GM21423 (cell line): ENCODE results near the gene UBE2O.

Source experiments
- ATAC-seq: cut with Tn5 transposase; IDR thresholded peaks from one replicate; pipeline ENCODE4 v1.9.1; 2021; ENCODE audit warnings: mild to moderate bottlenecking, moderate library complexity; ENCODE audit not compliant: unreplicated experiment

UBE2O gene

DNA sequence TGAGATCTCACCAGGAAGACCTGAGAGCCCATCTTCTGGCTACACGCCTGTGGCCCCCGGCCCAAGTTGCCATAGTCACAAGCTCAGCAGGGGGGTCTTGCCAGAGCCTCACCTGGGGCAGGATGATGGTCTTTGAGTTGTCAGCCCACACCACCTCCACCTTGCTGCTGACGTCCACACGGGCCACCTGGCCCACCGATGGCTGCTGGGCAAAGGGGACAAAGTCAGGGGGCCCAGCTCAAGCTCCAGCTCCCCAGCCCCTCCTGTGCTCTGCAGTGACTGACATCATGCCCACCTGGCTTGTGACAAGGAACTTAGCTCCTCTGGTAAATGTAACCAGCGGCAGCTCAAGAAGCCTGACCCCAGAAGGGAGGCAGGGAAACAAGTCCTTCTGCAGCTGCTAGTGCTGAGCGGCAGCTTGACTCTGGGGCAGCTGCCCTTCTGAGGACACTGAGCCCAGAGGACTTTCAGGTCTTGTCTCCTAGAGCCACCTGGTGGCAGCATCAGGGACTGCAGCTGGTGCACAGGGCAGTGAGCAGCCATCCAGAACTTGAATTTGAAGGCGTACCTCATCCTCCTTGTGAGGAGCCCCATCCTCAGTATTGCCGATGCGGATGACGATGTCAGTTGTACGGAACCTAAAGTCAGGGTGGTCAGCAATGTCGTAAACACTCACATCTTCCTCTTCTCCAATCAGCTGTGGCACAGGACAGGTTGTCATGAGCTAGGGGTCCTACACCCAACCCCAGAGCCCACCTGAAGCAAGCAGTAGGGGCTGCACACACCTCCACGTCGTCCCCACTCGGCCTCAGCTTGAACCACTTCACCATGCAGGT, 55.0 kb downstream of the UBE2O start:
- no peak for ATAC-seq

DNA sequence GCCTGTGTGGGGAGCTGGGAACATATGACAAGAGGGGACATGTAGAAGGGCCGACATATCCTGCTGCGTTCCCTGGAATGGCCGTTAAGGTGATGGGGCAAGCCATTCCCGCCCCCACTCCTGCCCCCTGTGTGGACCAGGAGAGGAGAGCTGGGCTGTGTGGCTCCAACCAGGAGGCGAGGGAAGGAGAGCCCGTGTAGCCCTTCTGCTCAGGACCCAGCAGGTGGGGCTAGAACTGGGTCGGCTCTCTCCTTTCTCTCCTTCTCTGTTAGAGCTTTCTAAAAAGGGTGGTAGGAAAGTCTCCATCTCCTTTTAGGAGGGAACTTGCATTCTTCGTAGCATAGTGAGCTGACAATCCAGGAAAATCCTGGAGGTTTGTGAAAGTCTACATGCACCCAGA, 55.8 kb downstream of the UBE2O start:
- no peak for ATAC-seq

DNA sequence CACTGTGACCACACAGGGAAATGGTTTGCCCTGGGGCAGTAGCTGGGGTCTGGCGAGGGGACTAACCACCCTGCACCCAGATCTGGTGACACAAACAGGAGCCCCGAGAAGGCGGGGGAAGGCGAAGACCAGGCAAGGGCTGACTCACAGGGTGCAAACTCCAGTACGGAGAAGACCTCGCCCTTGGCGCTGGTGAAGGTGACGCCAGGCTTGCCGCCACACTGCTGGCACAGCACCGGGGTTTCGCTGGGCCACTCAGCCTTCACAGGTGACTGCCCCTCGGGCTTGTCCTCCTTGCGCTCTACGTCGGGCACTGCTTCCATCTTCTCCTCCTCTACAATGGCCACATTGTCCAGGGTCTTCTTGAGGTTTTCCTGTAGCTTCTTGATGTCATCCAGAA, 57.0 kb downstream of the UBE2O start:
- ATAC-seq: no peak

DNA sequence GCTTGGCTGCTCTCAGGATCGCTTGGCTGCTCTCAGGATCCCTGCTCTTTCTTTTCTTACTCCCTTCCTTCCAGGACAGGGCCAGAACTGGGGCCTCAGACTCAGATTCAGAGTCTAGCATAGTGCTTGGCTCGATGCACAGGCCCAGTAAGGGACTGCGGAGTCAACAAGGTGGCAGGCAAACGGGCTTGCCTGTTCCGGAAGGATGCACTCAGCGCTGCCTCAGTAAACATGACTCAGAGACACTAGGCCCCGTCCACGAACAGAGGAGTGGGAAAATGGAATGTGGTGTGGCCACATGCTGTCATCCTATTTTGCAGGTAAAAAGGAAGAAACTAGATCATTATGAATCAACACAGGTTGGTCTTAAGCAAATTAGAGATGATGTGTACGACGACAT, 58.8 kb downstream of the UBE2O start:
- ATAC-seq: no peak

DNA sequence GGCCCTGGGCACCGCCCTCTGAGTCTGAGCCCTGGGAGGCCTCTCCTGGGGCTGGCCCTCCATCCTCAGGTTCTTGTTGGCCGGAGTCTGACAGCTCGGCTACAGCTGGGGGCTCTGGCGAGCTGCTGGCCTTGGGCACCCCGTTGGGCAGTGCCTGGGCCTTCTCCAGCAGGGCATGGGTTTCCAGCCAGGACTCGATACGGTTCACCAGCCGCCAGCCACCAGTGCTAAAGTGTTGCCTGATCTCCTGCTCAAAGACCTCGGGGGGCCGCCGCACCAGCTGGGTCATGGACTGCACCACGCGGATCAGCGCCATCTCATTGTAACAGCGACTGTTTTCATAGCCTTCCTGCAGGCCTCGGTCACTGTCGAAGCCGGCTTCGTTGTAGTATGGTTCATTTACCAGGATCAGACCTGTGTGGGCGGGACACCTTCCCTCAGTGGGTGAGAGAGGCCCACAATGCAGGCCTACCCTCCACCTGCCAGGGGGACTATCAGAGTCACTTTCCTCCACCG, 61.7 kb downstream of the UBE2O start:
- no peak for ATAC-seq

GRCh38 chr17:76390003-76390421, 62.9 kb downstream of the UBE2O start:
- ATAC-seq: no peak

- ATAC-seq: no peak
Measured at GRCh38 chr17:76388966-76389888, 63.7 kb downstream of the UBE2O start.

GRCh38 chr17:76386966-76387765, 65.8 kb downstream of the UBE2O start:
- no peak for ATAC-seq

DNA sequence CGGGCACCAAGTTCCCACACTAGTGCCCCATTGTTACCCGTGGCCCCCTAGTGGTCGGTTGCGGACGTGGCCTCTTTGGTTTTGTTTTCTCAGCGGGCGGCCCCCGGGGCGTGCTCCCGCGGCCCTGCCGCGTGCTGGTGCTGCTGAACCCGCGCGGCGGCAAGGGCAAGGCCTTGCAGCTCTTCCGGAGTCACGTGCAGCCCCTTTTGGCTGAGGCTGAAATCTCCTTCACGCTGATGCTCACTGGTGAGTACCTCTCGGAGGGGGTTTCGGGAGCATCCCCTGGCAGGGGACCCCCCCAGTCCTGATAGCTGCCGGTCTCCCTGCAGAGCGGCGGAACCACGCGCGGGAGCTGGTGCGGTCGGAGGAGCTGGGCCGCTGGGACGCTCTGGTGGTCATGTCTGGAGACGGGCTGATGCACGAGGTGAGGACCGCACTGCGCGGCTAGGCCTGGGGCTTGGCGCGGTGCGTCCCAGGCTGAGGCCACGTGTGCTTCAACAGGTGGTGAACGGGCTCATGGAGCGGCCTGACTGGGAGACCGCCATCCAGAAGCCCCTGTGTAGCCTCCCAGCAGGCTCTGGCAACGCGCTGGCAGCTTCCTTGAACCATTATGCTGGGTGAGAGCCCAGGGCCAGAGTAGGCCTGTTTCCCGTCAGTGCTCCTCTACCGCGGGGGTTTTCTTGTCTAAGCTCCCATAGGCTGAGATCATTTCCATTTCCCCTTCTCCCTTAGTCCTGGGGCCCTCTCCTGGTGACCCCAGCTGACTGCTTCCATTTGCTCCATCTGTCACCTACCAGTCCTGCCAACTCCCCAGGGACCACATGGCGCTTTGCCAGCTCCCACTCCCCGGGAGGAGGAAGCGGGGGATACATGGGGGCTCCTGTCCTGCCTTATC, 66.8 kb downstream of the UBE2O start:
- ATAC-seq: no peak

DNA sequence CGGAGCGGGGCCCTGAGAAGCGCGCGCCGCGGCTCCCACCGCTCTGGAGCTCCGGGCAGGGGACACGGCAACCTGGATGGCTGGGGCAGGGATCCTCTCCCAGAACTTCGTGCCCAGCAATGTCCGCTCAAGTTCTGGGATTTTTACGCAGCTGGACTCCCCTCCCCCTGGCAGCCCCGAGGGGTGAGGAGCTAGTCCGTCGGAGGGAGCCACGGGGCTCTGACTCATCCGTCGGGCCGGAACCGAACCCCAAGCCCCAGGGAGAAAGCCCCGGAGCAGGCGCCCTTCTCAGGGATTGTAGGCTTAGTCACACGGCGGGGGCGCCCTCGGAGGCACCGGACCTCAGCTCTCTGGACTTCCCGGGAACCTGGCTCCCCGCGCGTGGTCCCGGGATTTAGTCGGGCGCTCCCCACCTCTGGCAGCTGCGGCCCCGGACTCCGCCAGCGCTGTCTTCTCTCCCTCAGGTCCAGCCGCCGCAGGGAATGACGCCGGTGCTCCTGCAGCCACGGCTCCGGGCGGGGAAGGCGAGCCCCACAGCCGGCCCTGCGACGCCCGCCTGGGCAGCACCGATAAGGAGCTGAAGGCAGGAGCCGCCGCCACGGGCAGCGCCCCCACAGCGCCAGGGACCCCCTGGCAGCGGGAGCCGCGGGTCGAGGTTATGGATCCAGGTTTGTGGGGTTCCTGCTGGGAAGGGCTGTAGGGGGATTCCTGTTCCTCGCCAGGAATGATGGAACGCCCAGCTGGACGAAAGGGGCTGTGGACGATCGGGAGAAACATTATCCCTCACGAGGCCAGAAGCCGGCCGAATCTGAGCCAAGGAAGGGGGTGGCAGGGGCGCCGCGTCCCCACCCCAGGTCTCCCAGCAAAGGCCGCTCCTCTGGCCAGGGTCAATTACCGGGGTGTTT, 67.7 kb downstream of the UBE2O start:
- ATAC-seq: no peak

DNA sequence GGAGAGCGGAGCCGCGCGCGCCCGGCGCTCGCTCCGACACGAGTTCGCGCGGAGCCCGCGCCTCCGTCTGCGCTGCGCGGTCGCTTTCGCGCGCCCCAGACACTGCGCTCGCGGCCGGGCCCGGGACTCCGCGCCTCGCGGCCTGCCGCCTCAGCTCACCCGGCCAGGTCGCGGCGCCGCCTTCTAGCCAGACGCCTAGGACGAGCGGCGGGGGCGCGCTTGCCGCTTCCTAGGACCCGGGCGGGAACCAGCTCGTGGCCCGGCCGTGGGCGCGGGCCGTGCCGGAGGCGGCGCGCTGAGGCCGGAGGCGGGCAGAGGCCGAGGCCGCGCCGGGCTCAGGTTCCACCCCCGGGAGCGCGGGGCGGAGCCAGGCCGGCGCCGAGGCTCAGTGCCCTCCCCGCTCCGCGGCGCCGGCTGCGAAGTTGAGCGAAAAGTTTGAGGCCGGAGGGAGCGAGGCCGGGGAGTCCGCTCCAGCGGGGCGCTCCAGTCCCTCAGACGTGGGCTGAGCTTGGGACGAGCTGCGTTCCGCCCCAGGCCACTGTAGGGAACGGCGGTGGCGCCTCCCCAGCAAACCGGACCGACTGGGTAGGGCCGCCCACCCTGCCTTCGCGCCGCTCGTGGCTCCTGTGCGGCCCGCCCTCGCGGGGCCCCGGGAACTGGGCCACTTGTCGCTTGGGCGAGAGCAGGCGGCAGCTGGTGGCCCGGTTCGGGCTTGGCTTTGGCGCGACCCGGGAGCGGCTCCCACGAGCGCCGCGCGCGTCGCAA, 68.5 kb downstream of the UBE2O start, which contains the start of gene SPHK1:
TSS of gene SPHK1 (plus strand) at position 388 of the 765 bp plus-strand sequence. CDS start 1,036 bp downstream, outside the sequence.
- peak; percentile 61 for ATAC-seq

GRCh38 chr17:76383546-76384221, 69.3 kb downstream of the UBE2O start:
- ATAC-seq: peak; percentile 14

GRCh38 chr17:76382803-76383545, 70.0 kb downstream of the UBE2O start:
- peak; percentile 23 for ATAC-seq

DNA sequence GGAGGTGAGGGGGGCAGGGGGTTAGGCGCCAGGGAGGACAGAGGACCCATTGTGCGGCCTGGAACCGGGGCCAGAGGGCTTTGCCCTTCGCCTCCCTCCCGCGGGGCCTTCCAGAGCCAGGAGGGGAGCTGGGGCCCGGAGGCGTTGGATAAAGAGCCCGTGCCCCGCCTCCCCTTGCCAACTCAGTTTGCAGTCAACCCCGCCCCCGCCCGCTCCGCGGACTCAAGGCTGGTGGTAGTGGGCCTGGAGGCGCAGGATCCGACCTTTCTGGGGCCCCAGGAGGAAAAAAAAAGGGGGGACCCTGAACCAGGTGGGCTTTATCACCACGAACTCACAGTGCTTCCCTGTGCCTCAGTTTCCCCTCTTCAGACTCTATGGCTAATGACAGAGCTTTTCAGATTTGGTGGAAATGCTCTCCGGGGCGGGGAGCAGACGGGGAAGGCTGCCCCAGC, 70.6 kb downstream of the UBE2O start:
- ATAC-seq: no peak

GRCh38 chr17:76381633-76382350, 71.2 kb downstream of the UBE2O start:
- ATAC-seq: no peak
